HEK293 (cell line): ENCODE data around the gene GSC2.
A peak's percentile ranks its signal among the peaks of the same experiment; 100 is the strongest.

Source experiments
- GLIS1 ChIP-seq: fragments of 450-650 bp; formaldehyde crosslinking; IDR thresholded peaks from 2 replicates; pipeline ENCODE4 v1.5.1; 2016; ENCODE audit warnings: missing biosample characterization, missing genetic modification characterization
- HOXC10 ChIP-seq: sonication (generic); formaldehyde crosslinking; IDR thresholded peaks from 2 replicates; pipeline ENCODE4 v1.8.1; 2023; ENCODE audit warnings: mild to moderate bottlenecking, missing genetic modification reagents
- HOXD13 ChIP-seq: sonication (generic); formaldehyde crosslinking; IDR thresholded peaks from 2 replicates; pipeline ENCODE4 v1.8.0; 2022; ENCODE audit warnings: missing genetic modification reagents, borderline replicate concordance
- KLF10 ChIP-seq: fragments of 450-650 bp; IDR thresholded peaks from 2 replicates; pipeline ENCODE4 v1.5.1; 2018; ENCODE audit warnings: missing biosample characterization, mild to moderate bottlenecking, missing genetic modification characterization
- KLF16 ChIP-seq: fragments of 450-650 bp; formaldehyde crosslinking; IDR thresholded peaks from 2 replicates; pipeline ENCODE4 v1.5.1; 2017; ENCODE audit warnings: missing biosample characterization, missing genetic modification characterization
- REPIN1 ChIP-seq: fragments of 450-650 bp; formaldehyde crosslinking; IDR thresholded peaks from 2 replicates; pipeline ENCODE4 v1.5.1; 2017; ENCODE audit warnings: missing biosample characterization, missing genetic modification characterization, low read depth
- ZBTB1 ChIP-seq: fragments of 450-650 bp; formaldehyde crosslinking; IDR thresholded peaks from 2 replicates; pipeline ENCODE4 v1.5.1; 2016; ENCODE audit warnings: missing biosample characterization, missing genetic modification characterization
- ZBTB21 ChIP-seq: fragments of 450-650 bp; formaldehyde crosslinking; IDR thresholded peaks from 2 replicates; pipeline ENCODE4 v1.5.1; 2017; ENCODE audit warnings: missing biosample characterization, missing genetic modification characterization
- ZBTB8A ChIP-seq: fragments of 450-650 bp; formaldehyde crosslinking; IDR thresholded peaks from 2 replicates; pipeline ENCODE4 v1.5.1; 2016; ENCODE audit warnings: missing biosample characterization, missing genetic modification characterization
- ZFP69B ChIP-seq: fragments of 450-650 bp; formaldehyde crosslinking; IDR thresholded peaks from 2 replicates; pipeline ENCODE4 v1.5.1; 2016; ENCODE audit warnings: missing biosample characterization, missing genetic modification characterization
- ZNF121 ChIP-seq: fragments of 450-650 bp; formaldehyde crosslinking; IDR thresholded peaks from 2 replicates; pipeline ENCODE4 v1.5.1; 2016; ENCODE audit warnings: missing biosample characterization, missing genetic modification characterization
- ZNF138 ChIP-seq: fragments of 450-650 bp; formaldehyde crosslinking; IDR thresholded peaks from 2 replicates; pipeline ENCODE4 v1.5.1; 2016; ENCODE audit warnings: missing biosample characterization, missing genetic modification characterization, borderline replicate concordance
- ZNF140 ChIP-seq: fragments of 450-650 bp; formaldehyde crosslinking; IDR thresholded peaks from 2 replicates; pipeline ENCODE4 v1.5.1; 2016; ENCODE audit warnings: missing biosample characterization, missing genetic modification characterization
- ZNF426 ChIP-seq: fragments of 450-650 bp; formaldehyde crosslinking; IDR thresholded peaks from 2 replicates; pipeline ENCODE4 v1.5.1; 2017; ENCODE audit warnings: missing biosample characterization, missing genetic modification characterization, mild to moderate bottlenecking, inconsistent platforms, moderate library complexity
- ZNF555 ChIP-seq: fragments of 450-650 bp; formaldehyde crosslinking; conservative IDR thresholded peaks from 2 replicates; pipeline ENCODE4 v1.5.1; 2017; ENCODE audit warnings: missing biosample characterization, mild to moderate bottlenecking, missing genetic modification characterization, inconsistent platforms
- ZNF571 ChIP-seq: fragments of 450-650 bp; formaldehyde crosslinking; IDR thresholded peaks from 2 replicates; pipeline ENCODE4 v1.5.0; 2017; ENCODE audit warnings: missing biosample characterization, missing genetic modification characterization
- ZNF670 ChIP-seq: fragments of 450-650 bp; formaldehyde crosslinking; IDR thresholded peaks from 2 replicates; pipeline ENCODE4 v1.5.1; 2016; ENCODE audit warnings: missing biosample characterization, missing genetic modification characterization, low read depth
- ZSCAN30 ChIP-seq: fragments of 450-650 bp; IDR thresholded peaks from 2 replicates; pipeline ENCODE4 v1.5.1; 2018; ENCODE audit warnings: missing biosample characterization, mild to moderate bottlenecking, missing genetic modification characterization, moderate library complexity
- TF ChIP-seq, protein P1 (sequence below): fragments of 450-650 bp; formaldehyde crosslinking; conservative IDR thresholded peaks from 2 replicates; pipeline ENCODE4 v1.5.1; 2016; ENCODE audit warnings: low read depth, missing biosample characterization, missing genetic modification characterization
- TF ChIP-seq, protein P2 (sequence below): fragments of 450-650 bp; formaldehyde crosslinking; IDR thresholded peaks from 2 replicates; pipeline ENCODE4; 2016; ENCODE audit warnings: missing biosample characterization, missing genetic modification characterization
- TF ChIP-seq, protein P3 (sequence below): fragments of 450-650 bp; IDR thresholded peaks from 2 replicates; pipeline ENCODE4 v1.5.1; 2018; ENCODE audit warnings: missing biosample characterization, missing genetic modification characterization
- TF ChIP-seq, protein P4 (sequence below): IDR thresholded peaks from 2 replicates; pipeline ENCODE4 v1.6.1; 2011; ENCODE audit warnings: mild to moderate bottlenecking, low read depth, low read length, borderline replicate concordance
- TF ChIP-seq, protein P5 (sequence below): fragments of 450-650 bp; formaldehyde crosslinking; IDR thresholded peaks from 2 replicates; pipeline ENCODE4 v1.5.1; 2016; ENCODE audit warnings: missing biosample characterization, missing genetic modification characterization
- TF ChIP-seq, protein P6 (sequence below): fragments of 450-650 bp; IDR thresholded peaks from 2 replicates; pipeline ENCODE4 v1.5.1; 2018; ENCODE audit warnings: missing biosample characterization, mild to moderate bottlenecking, missing genetic modification characterization
- TF ChIP-seq, protein P7 (sequence below): fragments of 450-650 bp; formaldehyde crosslinking; IDR thresholded peaks from 2 replicates; pipeline ENCODE4 v1.5.1; 2017; ENCODE audit warnings: missing biosample characterization, mild to moderate bottlenecking, missing genetic modification characterization, moderate library complexity
- TF ChIP-seq, protein P8 (sequence below): fragments of 450-650 bp; formaldehyde crosslinking; IDR thresholded peaks from 2 replicates; pipeline ENCODE4 v1.5.1; 2016; ENCODE audit warnings: missing biosample characterization, missing genetic modification characterization

Gene GSC2

DNA sequence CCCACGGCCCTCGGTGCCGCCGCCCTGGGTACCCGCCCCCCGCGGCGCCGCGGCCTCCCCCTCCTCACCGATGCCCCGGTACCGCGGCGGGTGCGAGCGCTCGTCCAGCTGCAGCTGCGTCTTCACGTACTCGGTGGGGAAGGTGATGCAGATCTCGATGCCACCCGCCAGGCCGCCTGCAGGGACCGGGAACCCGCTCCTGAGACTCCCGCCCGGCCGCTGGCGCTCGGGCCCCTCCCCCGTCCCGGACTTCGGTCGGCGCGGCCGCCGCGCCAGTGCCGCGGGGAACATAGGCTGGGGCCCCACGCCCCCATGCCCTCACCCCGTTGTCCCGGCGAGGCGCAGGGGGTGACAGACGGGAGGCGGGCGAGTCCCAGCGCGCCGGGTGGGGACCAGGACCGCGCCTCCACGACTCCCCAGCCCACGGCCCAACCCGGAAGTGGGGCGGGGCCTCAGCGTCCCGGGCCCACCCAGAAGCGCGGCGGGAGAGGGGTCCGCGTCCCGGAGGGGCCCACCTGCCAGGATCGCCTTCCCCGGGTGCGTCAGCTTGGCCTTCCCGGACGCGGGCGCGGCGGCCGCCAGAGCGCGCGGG is 28.1 kb upstream of the GSC2 start (continued):
- TF ChIP-seq, protein P1, sequence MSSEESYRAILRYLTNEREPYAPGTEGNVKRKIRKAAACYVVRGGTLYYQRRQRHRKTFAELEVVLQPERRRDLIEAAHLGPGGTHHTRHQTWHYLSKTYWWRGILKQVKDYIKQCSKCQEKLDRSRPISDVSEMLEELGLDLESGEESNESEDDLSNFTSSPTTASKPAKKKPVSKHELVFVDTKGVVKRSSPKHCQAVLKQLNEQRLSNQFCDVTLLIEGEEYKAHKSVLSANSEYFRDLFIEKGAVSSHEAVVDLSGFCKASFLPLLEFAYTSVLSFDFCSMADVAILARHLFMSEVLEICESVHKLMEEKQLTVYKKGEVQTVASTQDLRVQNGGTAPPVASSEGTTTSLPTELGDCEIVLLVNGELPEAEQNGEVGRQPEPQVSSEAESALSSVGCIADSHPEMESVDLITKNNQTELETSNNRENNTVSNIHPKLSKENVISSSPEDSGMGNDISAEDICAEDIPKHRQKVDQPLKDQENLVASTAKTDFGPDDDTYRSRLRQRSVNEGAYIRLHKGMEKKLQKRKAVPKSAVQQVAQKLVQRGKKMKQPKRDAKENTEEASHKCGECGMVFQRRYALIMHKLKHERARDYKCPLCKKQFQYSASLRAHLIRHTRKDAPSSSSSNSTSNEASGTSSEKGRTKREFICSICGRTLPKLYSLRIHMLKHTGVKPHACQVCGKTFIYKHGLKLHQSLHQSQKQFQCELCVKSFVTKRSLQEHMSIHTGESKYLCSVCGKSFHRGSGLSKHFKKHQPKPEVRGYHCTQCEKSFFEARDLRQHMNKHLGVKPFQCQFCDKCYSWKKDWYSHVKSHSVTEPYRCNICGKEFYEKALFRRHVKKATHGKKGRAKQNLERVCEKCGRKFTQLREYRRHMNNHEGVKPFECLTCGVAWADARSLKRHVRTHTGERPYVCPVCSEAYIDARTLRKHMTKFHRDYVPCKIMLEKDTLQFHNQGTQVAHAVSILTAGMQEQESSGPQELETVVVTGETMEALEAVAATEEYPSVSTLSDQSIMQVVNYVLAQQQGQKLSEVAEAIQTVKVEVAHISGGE (tag by site-specific recombination): no peak; the same call in 1 of the 2 replicates
- no peak for TF ChIP-seq ZBTB1 (tag by site-specific recombination)
- TF ChIP-seq ZNF138 (tag by site-specific recombination): no peak
- TF ChIP-seq ZNF121 (tag by site-specific recombination): no peak
- peak; percentile 54; the same call in 1 of the 2 replicates for TF ChIP-seq KLF16 (tag by site-specific recombination)
- peak; percentile 37 for TF ChIP-seq ZBTB8A
- TF ChIP-seq ZBTB21: no peak
- no peak for TF ChIP-seq ZNF555
- TF ChIP-seq, protein P2, sequence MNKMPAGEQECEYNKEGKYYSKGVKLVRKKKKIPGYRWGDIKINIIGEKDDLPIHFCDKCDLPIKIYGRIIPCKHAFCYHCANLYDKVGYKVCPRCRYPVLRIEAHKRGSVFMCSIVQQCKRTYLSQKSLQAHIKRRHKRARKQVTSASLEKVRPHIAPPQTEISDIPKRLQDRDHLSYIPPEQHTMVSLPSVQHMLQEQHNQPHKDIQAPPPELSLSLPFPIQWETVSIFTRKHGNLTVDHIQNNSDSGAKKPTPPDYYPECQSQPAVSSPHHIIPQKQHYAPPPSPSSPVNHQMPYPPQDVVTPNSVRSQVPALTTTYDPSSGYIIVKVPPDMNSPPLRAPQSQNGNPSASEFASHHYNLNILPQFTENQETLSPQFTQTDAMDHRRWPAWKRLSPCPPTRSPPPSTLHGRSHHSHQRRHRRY (tag by site-specific recombination): no peak
- TF ChIP-seq, protein P3, sequence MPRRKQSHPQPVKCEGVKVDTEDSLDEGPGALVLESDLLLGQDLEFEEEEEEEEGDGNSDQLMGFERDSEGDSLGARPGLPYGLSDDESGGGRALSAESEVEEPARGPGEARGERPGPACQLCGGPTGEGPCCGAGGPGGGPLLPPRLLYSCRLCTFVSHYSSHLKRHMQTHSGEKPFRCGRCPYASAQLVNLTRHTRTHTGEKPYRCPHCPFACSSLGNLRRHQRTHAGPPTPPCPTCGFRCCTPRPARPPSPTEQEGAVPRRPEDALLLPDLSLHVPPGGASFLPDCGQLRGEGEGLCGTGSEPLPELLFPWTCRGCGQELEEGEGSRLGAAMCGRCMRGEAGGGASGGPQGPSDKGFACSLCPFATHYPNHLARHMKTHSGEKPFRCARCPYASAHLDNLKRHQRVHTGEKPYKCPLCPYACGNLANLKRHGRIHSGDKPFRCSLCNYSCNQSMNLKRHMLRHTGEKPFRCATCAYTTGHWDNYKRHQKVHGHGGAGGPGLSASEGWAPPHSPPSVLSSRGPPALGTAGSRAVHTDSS (tag by site-specific recombination): no peak
- TF ChIP-seq, protein P4, sequence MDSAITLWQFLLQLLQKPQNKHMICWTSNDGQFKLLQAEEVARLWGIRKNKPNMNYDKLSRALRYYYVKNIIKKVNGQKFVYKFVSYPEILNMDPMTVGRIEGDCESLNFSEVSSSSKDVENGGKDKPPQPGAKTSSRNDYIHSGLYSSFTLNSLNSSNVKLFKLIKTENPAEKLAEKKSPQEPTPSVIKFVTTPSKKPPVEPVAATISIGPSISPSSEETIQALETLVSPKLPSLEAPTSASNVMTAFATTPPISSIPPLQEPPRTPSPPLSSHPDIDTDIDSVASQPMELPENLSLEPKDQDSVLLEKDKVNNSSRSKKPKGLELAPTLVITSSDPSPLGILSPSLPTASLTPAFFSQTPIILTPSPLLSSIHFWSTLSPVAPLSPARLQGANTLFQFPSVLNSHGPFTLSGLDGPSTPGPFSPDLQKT: no peak; the same call in 1 of the 2 replicates
- no peak for TF ChIP-seq ZSCAN30 (tag by site-specific recombination)
- TF ChIP-seq ZNF140: no peak
- TF ChIP-seq, protein P5, sequence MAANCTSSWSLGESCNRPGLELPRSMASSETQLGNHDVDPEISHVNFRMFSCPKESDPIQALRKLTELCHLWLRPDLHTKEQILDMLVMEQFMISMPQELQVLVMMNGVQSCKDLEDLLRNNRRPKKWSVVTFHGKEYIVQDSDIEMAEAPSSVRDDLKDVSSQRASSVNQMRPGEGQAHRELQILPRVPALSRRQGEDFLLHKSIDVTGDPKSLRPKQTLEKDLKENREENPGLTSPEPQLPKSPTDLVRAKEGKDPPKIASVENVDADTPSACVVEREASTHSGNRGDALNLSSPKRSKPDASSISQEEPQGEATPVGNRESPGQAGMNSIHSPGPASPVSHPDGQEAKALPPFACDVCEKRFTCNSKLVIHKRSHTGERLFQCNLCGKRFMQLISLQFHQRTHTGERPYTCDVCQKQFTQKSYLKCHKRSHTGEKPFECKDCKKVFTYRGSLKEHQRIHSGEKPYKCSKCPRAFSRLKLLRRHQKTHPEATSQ (tag by site-specific recombination): 0 out of 2 replicates have a peak, but pooled peaks have one; percentile 52
- TF ChIP-seq HOXD13: no peak
- TF ChIP-seq ZNF670 (tag by site-specific recombination): no peak
- TF ChIP-seq ZFP69B (tag by site-specific recombination): peak; percentile 95
- no peak for TF ChIP-seq REPIN1 (tag by site-specific recombination)
- no peak for TF ChIP-seq HOXC10 (CRISPR knock-in tag)
- no peak for TF ChIP-seq ZNF426 (tag by site-specific recombination)
- peak; percentile 87 for TF ChIP-seq GLIS1 (tag by site-specific recombination)
- TF ChIP-seq, protein P6, sequence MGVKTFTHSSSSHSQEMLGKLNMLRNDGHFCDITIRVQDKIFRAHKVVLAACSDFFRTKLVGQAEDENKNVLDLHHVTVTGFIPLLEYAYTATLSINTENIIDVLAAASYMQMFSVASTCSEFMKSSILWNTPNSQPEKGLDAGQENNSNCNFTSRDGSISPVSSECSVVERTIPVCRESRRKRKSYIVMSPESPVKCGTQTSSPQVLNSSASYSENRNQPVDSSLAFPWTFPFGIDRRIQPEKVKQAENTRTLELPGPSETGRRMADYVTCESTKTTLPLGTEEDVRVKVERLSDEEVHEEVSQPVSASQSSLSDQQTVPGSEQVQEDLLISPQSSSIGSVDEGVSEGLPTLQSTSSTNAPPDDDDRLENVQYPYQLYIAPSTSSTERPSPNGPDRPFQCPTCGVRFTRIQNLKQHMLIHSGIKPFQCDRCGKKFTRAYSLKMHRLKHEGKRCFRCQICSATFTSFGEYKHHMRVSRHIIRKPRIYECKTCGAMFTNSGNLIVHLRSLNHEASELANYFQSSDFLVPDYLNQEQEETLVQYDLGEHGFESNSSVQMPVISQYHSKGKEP: no peak
- TF ChIP-seq, protein P7, sequence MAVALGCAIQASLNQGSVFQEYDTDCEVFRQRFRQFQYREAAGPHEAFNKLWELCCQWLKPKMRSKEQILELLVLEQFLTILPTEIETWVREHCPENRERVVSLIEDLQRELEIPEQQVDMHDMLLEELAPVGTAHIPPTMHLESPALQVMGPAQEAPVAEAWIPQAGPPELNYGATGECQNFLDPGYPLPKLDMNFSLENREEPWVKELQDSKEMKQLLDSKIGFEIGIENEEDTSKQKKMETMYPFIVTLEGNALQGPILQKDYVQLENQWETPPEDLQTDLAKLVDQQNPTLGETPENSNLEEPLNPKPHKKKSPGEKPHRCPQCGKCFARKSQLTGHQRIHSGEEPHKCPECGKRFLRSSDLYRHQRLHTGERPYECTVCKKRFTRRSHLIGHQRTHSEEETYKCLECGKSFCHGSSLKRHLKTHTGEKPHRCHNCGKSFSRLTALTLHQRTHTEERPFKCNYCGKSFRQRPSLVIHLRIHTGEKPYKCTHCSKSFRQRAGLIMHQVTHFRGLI (tag by site-specific recombination): no peak
- TF ChIP-seq, protein P8, sequence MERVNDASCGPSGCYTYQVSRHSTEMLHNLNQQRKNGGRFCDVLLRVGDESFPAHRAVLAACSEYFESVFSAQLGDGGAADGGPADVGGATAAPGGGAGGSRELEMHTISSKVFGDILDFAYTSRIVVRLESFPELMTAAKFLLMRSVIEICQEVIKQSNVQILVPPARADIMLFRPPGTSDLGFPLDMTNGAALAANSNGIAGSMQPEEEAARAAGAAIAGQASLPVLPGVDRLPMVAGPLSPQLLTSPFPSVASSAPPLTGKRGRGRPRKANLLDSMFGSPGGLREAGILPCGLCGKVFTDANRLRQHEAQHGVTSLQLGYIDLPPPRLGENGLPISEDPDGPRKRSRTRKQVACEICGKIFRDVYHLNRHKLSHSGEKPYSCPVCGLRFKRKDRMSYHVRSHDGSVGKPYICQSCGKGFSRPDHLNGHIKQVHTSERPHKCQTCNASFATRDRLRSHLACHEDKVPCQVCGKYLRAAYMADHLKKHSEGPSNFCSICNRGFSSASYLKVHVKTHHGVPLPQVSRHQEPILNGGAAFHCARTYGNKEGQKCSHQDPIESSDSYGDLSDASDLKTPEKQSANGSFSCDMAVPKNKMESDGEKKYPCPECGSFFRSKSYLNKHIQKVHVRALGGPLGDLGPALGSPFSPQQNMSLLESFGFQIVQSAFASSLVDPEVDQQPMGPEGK (tag by site-specific recombination): peak; percentile 65; the same call in 1 of the 2 replicates
- TF ChIP-seq KLF10 (tag by site-specific recombination): peak; percentile 38
- no peak for TF ChIP-seq ZNF571 (tag by site-specific recombination)
